Neural cell (in vitro differentiated cells): ENCODE results near the gene CTDSPL. TPM values are rescaled to one million over a fixed set of nuclear protein-coding genes. Genes with fewer than 3 reads are reported as not detected.
A peak's percentile ranks its signal among the peaks of the same experiment; 100 is the strongest.

Source experiments
- H2AFZ ChIP-seq: fragments of 200-600, 300-800 bp; sonication (generic), shearing (Covaris generic); 2 replicates; pipeline ENCODE4 v1.6.0; 2014; ENCODE audit warnings: low read depth, mild to moderate bottlenecking, antibody characterized with exemption, low read length, moderate library complexity
- H3F3A ChIP-seq: fragments of 200-600 bp; shearing (Covaris generic); 2 replicates; pipeline ENCODE4 v1.6.1; 2016; ENCODE audit warnings: mild to moderate bottlenecking, moderate library complexity, mixed read lengths, antibody characterized with exemption, low read length; ENCODE audit not compliant: insufficient read depth, poor library complexity, severe bottlenecking
- H3K27ac ChIP-seq: fragments of 200-600, 300-800 bp; sonication (generic), shearing (Covaris generic); 2 replicates; pipeline ENCODE4 v1.5.1; 2014; ENCODE audit warnings: mild to moderate bottlenecking, low read length, moderate library complexity
- H3K27me3 ChIP-seq: fragments of 300-800, 200-600 bp; sonication (generic), shearing (Covaris generic); 2 replicates; pipeline ENCODE4 v1.6.0; 2014; ENCODE audit warnings: mild to moderate bottlenecking, low read depth, low read length, moderate library complexity; ENCODE audit not compliant: insufficient read depth
- H3K36me3 ChIP-seq: fragments of 300-800, 200-600 bp; sonication (generic), shearing (Covaris generic); 2 replicates; pipeline ENCODE4 v1.5.1; 2014; ENCODE audit warnings: mild to moderate bottlenecking, antibody characterized with exemption, low read length, moderate library complexity; ENCODE audit not compliant: insufficient read depth
- H3K4me2 ChIP-seq: fragments of 300-800, 200-600 bp; sonication (generic), shearing (Covaris generic); 2 replicates; pipeline ENCODE4 v1.6.0; 2014; ENCODE audit warnings: mild to moderate bottlenecking, low read length
- H3K4me3 ChIP-seq: fragments of 300-800, 200-600 bp; sonication (generic), shearing (Covaris generic); 2 replicates; pipeline ENCODE4 v1.5.1; 2014; ENCODE audit warnings: mild to moderate bottlenecking, low read length, moderate library complexity
- H3K79me2 ChIP-seq: fragments of 200-600 bp; shearing (Covaris generic); replicated peaks from 2 replicates; pipeline ENCODE4 v1.6.0; 2014; ENCODE audit warnings: mild to moderate bottlenecking, low read length, moderate library complexity; ENCODE audit not compliant: insufficient read depth
- H3K9ac ChIP-seq: fragments of 300-800, 200-600 bp; sonication (generic), shearing (Covaris generic); 2 replicates; pipeline ENCODE4 v1.6.1; 2016; ENCODE audit warnings: mild to moderate bottlenecking, low read length, mixed read lengths
- H3K9me2 ChIP-seq: fragments of 200-600 bp; shearing (Covaris generic); 2 replicates; pipeline ENCODE4 v1.6.1; 2016; ENCODE audit warnings: mild to moderate bottlenecking, low read length, mixed read lengths; ENCODE audit not compliant: insufficient read depth
- H3K9me3 ChIP-seq: fragments of 200-600, 300-800 bp; sonication (generic), shearing (Covaris generic); 2 replicates; pipeline ENCODE4 v1.6.1; 2016; ENCODE audit warnings: mild to moderate bottlenecking, mixed run types, low read length, moderate library complexity, mixed read lengths
- H4K20me1 ChIP-seq: fragments of 200-600 bp; shearing (Covaris generic); 2 replicates; pipeline ENCODE4 v1.6.1; 2016; ENCODE audit warnings: mild to moderate bottlenecking, mixed run types; ENCODE audit not compliant: insufficient read depth
- CTCF ChIP-seq: fragments of 450-650 bp; IDR thresholded peaks from 2 replicates; pipeline ENCODE4 v1.5.1; 2014; ENCODE audit warnings: antibody characterized with exemption, mild to moderate bottlenecking, moderate library complexity; ENCODE audit not compliant: poor library complexity, severe bottlenecking
- EP300 ChIP-seq: fragments of 450-650 bp; conservative IDR thresholded peaks from 2 replicates; pipeline ENCODE4 v1.6.1; 2014; ENCODE audit warnings: antibody characterized with exemption, mild to moderate bottlenecking, moderate library complexity; ENCODE audit not compliant: poor library complexity, severe bottlenecking
- EZH2 ChIP-seq: fragments of 200-600, 300-800 bp; shearing (Covaris generic), sonication (generic); IDR thresholded peaks from 2 replicates; pipeline ENCODE4 v1.6.1; 2014; ENCODE audit warnings: antibody characterized with exemption, low read length, borderline replicate concordance, mild to moderate bottlenecking; ENCODE audit not compliant: insufficient read depth, poor library complexity, severe bottlenecking
- MXI1 ChIP-seq: fragments of 450-650 bp; conservative IDR thresholded peaks from 2 replicates; pipeline ENCODE4 v1.6.1; 2014; ENCODE audit warnings: antibody characterized with exemption, mild to moderate bottlenecking; ENCODE audit not compliant: poor library complexity, severe bottlenecking
- POLR2AphosphoS5 ChIP-seq: IDR thresholded peaks from 2 replicates; pipeline ENCODE4 v1.6.1; 2012
- RAD21 ChIP-seq: fragments of 450-650 bp; conservative IDR thresholded peaks from 2 replicates; pipeline ENCODE4 v1.6.1; 2014; ENCODE audit warnings: antibody characterized with exemption, mild to moderate bottlenecking, moderate library complexity
- SMC3 ChIP-seq: fragments of 450-650 bp; conservative IDR thresholded peaks from 2 replicates; pipeline ENCODE4 v1.6.1; 2014; ENCODE audit warnings: antibody characterized with exemption, mild to moderate bottlenecking, moderate library complexity; ENCODE audit not compliant: poor library complexity
- TAF1 ChIP-seq: IDR thresholded peaks from 2 replicates; pipeline ENCODE4 v1.6.1; 2012; ENCODE audit warnings: low read depth
- polyA plus RNA-seq: library from polyadenylated mRNA; depleted of rRNA; stranded (reverse); fragments of >200 nt; gene quantifications from 2 replicates; pipeline ENCODE4 v1.2.3, GENCODE V29; 2014
- TF ChIP-seq, protein P1 (sequence below): IDR thresholded peaks from 2 replicates; pipeline ENCODE4 v1.6.1; 2012; ENCODE audit warnings: borderline replicate concordance

The CTDSPL gene
- polyA plus RNA-seq, 1 donor from 2014 or later: 17.0 TPM

DNA sequence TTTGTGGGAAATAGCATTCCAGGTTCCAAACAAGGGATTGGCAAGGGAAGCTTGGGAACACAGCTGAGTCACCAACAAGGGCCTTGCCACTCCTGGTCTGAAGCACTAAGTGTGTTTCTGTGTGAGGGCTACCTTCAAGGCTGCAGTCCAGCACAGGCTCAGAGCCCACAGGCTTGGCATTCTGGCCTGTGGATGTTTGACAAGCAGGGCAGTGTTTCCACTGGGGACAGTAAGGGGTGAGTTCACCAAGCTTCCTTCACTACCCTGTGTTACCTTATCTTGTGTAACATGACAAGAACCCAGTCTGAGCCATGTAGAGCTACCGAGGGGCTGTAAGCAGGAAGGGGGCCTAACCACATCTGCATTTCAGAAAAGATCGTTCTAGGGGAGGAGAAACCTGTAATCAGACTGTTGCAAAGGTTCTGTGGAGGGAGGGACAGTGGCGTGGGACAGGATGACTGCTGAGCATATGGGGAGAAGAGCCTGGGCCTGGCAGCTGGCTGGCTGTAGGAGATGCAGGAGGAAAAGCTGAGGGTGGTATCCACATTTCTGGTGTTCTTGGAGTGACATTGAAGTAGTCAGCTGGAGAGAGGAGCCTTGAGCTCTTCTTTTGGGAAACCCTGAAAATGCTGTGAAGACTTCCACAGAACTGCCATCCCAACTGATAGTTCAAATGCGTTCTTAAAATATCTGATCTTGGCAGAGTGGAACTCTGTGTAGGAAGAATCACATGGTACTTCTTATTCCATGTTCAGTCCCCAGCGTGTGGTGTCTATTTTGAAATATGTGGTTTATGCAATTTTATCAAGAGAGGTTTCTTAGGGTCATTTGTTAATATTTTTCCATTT, 61.3 kb downstream of the CTDSPL start:
- Histone ChIP-seq H3K9me3 (no peaks in the 10 kb centered on the region), H3K9me2 (no peaks in the 10 kb centered on the region), H3K4me2 (no peak overlapping the region), H2AFZ (no peak overlapping the region), H4K20me1 (no peaks in the 10 kb centered on the region), H3K27me3 (no peaks in the 10 kb centered on the region), H3F3A (no peaks in the 10 kb centered on the region), H3K36me3 (no peaks in the 10 kb centered on the region), H3K9ac (no peak overlapping the region), H3K27ac (no peak overlapping the region), H3K79me2 (peaks cover 3% of the 10 kb centered on the region), H3K4me3 (peak overlapping the region; percentile 5)
- TF ChIP-seq MXI1 (no peak), TAF1 (no peak), SMC3 (no peak), POLR2AphosphoS5 (no peak), RAD21 (no peak), CTCF (no peak), EZH2 (no peak), EP300 (no peak)
- TF ChIP-seq, protein P1, sequence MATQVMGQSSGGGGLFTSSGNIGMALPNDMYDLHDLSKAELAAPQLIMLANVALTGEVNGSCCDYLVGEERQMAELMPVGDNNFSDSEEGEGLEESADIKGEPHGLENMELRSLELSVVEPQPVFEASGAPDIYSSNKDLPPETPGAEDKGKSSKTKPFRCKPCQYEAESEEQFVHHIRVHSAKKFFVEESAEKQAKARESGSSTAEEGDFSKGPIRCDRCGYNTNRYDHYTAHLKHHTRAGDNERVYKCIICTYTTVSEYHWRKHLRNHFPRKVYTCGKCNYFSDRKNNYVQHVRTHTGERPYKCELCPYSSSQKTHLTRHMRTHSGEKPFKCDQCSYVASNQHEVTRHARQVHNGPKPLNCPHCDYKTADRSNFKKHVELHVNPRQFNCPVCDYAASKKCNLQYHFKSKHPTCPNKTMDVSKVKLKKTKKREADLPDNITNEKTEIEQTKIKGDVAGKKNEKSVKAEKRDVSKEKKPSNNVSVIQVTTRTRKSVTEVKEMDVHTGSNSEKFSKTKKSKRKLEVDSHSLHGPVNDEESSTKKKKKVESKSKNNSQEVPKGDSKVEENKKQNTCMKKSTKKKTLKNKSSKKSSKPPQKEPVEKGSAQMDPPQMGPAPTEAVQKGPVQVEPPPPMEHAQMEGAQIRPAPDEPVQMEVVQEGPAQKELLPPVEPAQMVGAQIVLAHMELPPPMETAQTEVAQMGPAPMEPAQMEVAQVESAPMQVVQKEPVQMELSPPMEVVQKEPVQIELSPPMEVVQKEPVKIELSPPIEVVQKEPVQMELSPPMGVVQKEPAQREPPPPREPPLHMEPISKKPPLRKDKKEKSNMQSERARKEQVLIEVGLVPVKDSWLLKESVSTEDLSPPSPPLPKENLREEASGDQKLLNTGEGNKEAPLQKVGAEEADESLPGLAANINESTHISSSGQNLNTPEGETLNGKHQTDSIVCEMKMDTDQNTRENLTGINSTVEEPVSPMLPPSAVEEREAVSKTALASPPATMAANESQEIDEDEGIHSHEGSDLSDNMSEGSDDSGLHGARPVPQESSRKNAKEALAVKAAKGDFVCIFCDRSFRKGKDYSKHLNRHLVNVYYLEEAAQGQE: no peak

DNA sequence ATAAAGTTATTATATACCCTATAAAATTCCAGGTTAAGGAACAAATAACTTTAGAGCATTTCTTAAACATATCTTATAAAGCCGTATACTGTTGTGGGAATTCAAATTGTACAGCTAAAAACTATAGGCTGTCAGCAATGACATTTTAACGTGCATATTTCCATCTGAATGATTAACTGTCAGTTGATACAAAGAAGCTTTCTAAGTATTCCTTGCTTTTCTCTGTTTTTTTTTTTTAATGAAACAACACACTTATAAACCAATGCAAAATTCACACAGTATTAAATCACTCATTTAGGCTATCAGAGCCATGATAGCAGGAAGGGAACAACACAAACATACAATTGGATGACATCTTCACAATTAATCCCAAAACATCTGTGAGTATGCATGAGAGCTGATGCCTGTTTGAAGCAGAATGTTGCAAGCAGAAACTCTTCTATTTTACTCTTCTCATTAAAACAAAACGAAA, 61.9 kb downstream of the CTDSPL start:
- peaks cover 4% of the 10 kb centered on the region for H3K79me2 ChIP-seq
- H4K20me1 ChIP-seq: no peaks in the 10 kb centered on the region
- H3F3A ChIP-seq: no peaks in the 10 kb centered on the region
- no peaks in the 10 kb centered on the region for H3K9me2 ChIP-seq
- no peak overlapping the region for H2AFZ ChIP-seq
- H3K36me3 ChIP-seq: no peaks in the 10 kb centered on the region
- no peaks in the 10 kb centered on the region for H3K27me3 ChIP-seq
- peak overlapping the region; percentile 5 for H3K4me3 ChIP-seq
- H3K9me3 ChIP-seq: no peaks in the 10 kb centered on the region
- H3K27ac ChIP-seq: peak overlapping the region; percentile 30
- H3K4me2 ChIP-seq: no peak overlapping the region
- TF ChIP-seq EP300 (peak; percentile 73), POLR2AphosphoS5 (no peak)
- H3K9ac ChIP-seq: no peak overlapping the region
